NCI-H187 (cell line): ENCODE measurements around the gene CPLX3.

ENCODE experiments used
- DNase-seq, 2 experiments: peaks; one replicate each; lab custom pipeline; 2025; lab: John Stamatoyannopoulos, UW

CPLX3 gene

DNA sequence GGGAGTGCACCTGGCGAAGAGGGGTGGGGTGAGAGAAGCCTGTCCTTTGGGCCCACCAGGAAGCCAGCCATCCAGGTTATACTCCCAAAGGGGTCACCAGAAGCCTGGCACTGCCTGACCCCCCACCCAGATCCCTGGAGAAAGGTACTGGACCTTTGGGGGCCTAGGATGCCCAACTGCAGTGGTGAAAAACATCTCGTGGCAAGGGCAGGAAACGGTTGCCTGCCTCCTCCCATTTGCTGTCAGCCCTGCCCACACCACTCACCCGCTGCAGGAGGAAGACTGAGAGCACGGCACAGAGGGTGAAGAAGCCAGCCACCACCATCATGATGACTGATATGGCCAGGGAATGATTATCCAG lies 18.8 kb downstream of the CPLX3 start:
- DNase-seq: no peak

GRCh38 chr15:74845581-74845980 lies 19.2 kb downstream of the CPLX3 start:
- no peak for DNase-seq

- DNase-seq: no peak
Observed at GRCh38 chr15:74847432-74847831, 21.0 kb downstream of the CPLX3 start.

GRCh38 chr15:74850393-74850792 lies 24.0 kb downstream of the CPLX3 start:
- no peak for DNase-seq

- DNase-seq: no peak
Observed at GRCh38 chr15:74851960-74852359, 25.5 kb downstream of the CPLX3 start.

- DNase-seq: no peak
Observed at GRCh38 chr15:74854453-74855022, 28.1 kb downstream of the CPLX3 start.

- DNase-seq: no peak
Observed at GRCh38 chr15:74855857-74856256, 29.4 kb downstream of the CPLX3 start.

- DNase-seq: no peak
Observed at GRCh38 chr15:74856537-74856936, 30.1 kb downstream of the CPLX3 start.

GRCh38 chr15:74857082-74857655 lies 30.7 kb downstream of the CPLX3 start:
- peak in 1 of 2 experiments; percentile 14 for DNase-seq

GRCh38 chr15:74857671-74858368 lies 31.4 kb downstream of the CPLX3 start:
- no peak for DNase-seq

- DNase-seq: no peak
Observed at GRCh38 chr15:74858369-74858740, 31.9 kb downstream of the CPLX3 start.

- DNase-seq: no peak
Observed at GRCh38 chr15:74863239-74864056, 37.0 kb downstream of the CPLX3 start.

DNA sequence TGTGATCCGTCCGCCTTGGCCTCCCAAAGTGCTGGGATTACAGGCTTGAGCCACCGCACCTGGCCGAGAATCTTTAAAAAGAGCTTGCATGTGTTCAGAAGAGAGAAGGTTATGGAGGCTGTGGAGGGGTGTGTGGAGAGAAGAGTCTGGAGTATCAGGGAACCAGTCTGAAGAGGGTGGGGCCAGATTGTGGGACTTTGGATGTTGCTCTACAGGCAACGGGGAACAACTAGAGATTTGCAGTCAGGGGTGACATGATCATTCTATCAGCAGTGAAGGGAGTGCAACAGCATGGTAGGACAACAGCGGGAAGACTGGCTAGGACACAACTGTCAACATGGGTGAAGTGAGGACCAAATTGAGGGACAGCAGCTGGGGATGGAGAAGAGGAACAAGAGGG lies 37.9 kb downstream of the CPLX3 start:
- DNase-seq: no peak

GRCh38 chr15:74865316-74865715 lies 38.9 kb downstream of the CPLX3 start:
- DNase-seq: no peak

DNA sequence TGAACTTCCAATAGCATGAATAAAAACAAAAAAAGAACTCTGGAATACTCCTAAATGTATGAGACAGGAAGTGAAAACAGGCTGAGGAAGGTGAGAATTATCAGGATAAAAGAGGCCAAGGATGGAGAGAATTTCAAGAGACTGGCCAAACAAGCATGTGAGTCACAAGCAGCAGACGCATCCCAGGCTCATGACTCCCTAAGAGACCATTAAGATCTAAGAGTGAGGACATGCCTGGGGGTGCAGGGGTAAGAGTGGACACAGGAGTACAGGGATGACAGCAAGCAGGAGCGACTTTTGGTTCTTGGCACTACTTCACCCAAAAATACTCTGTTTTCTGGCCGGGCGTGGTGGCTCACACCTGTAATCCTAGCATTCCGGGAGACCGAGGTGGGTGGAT lies 39.7 kb downstream of the CPLX3 start:
- DNase-seq: no peak

DNA sequence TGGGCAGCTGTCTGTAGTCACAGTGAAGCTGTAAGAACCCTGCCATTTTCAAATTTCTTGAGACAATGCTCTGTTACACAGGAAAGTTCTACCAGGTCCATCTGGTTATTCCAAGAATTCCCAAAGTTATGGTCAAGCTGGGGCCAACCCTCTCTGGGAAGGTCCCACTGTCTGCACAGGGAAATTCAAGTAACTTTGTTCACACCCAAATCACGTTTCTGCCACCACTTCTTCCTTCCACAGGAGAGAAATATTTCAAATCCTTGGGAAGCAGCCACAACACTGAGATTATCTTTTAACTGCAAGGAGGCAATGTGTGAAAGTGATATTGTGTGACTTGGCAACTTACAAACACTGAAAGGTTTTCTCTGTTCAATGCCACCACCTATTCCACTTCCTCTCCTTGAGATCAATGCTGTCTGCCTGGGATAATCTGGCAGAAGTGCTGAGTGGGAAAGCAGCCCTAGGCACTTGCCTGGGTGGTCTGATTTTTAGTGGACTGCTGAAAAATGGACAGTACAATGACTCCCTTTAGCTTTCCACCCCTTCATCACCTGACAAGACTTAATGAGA lies 41.1 kb downstream of the CPLX3 start:
- DNase-seq: no peak

GRCh38 chr15:74868059-74868458 lies 41.6 kb downstream of the CPLX3 start:
- no peak for DNase-seq

DNA sequence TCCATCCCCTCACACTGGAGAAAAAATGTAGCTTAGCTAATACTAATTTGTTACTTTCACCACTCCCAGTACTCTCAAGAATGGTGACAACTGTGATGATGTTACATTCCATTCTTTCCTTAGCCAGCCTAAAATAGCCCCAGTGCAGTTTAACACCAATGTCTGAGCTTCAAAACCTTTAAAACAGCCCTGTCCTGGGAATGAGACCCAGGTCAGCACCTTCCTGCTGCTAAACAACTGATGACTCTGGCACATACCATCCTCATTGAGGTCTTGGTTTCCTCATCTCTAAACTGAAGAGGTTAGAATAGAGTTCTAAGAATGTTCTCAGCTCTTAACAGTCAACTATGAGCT lies 42.9 kb downstream of the CPLX3 start:
- no peak for DNase-seq

DNA sequence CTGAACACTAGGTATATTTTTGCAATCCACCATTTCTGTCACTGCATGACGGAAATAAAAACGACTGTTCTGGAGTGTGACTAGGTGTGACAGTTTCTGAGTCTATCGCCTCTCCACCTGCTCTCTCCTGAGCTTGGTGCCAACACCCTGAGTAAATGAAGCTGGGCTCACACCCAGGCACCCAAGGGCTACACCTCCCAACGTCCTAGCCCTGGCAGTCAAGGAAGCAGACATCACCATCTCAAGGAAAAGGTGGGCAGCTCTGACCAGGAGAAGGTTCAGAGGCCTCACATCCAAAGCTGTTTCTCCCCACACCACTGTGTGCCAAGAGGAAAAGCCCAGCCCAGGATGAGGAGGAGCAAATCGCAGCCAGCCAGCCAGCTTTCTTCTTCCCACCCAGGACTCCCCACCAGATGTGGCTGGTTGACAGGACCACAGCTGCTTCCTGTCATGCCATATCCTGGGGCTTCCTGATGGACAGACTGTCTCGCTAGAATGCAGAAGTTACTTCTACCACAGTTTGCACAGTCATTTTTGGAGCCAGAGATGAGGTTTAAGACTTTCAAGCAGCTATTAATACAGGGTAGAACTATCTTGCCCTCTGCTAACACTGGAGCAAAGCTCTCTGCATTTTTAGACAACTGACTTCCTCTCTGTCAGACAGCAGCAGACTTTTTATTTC lies 43.4 kb downstream of the CPLX3 start:
- no peak for DNase-seq

DNA sequence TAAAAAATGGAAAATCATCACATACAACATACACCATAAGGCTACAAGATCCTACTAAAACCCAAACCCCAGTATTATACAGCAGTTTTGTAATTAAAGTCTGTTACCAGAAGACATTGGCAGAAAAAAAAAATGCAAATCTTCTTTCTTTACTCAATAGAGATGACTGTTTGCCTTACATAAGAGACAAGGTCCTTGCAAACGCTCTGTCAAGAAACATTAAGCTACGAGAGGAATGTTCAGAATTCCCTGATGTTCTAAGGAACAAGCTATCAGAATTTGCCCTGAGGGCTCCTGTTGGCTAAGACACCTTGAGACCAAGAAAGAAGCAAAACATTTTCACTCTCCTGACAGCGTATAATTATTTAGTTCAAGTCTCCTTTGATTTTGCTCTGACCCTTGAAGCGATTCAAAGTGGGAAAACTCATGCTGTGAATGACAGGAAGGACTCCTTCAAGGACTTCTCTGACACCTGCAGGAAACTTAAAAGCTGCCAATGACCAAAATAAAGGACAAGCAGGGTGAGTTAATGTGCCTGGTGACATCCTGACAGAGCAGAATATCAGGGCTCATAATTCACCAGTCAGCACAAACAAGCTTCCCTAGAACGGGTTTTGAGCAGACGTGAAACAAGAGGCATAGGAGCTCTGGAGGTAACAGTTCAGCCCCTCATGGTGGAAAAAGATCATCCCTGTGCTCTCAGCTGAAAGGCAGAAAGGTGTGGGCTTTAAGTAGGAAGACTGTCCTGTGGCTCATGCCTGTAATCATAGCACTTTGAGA lies 44.2 kb downstream of the CPLX3 start:
- DNase-seq: no peak

DNA sequence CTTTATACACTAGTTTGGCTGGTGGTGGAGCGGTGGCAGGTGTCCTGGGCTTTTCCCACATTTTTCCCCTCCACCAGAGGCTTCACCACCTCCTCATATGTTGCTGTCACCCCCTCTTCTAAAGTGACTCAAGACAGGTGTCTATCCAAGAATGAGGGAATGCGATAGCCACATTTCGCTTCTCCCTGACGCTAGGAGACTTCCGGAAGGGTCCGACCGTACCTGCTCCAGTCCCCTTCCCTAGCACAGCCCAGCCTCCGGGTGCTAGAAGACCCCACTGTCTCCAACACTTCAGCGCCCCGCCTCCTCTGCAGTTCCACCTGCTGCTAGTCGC lies 46.2 kb downstream of the CPLX3 start:
- DNase-seq: no peak
